HG03139 (cell line): ENCODE results near the gene PSMD3.

Experiments used
- ATAC-seq: cut with Tn5 transposase; IDR thresholded peaks from one replicate; pipeline ENCODE4 v1.9.1; 2021; ENCODE audit not compliant: unreplicated experiment

Gene PSMD3

DNA sequence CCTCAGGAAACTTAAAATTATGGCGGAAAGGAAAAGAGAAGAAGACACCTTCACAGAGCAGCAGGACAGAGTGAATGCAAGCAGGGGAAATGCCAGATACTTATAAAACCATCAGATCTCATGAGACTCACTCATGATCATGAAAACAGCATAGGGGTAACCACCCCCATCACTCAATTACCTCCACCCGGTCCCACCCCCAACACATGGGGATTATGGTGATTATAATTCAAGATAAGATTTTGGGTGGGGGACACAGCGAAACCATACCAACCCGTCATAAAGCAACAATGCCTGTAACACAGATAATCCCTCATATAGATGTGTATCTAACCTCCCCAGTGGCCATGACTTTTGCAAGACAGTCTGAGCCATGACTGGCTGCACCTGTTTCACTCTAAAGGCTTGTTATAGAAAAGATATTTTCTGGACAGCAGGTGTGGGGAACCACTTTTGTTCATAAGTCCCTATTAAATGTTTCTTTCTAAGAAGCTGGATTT, 24.8 kb upstream of the PSMD3 start:
- no peak for ATAC-seq

DNA sequence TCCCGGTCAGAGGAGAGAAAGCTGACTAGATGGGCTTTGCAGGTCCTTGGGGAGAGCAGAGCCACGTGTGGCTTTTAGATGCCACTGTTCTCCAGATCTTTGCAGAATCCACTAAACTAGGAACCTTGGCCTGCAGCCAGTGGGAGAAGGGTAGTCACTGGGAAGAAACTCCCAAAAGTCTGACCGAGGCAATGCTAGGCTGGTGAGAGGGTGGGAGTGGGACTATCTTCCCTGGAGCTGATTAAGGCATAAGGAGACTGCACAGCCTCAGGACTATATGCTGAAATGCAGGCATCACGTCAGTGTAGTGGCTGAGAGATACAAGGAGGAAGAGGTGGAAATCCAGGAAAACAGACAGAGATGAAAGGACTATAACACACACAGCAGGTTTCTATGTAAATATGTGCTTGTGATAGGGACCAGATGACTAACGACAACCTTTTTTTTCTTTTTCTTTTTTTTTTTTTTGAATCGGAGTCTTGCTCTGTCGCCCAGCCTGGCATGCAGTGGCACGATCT, 20.0 kb upstream of the PSMD3 start:
- no peak for ATAC-seq

DNA sequence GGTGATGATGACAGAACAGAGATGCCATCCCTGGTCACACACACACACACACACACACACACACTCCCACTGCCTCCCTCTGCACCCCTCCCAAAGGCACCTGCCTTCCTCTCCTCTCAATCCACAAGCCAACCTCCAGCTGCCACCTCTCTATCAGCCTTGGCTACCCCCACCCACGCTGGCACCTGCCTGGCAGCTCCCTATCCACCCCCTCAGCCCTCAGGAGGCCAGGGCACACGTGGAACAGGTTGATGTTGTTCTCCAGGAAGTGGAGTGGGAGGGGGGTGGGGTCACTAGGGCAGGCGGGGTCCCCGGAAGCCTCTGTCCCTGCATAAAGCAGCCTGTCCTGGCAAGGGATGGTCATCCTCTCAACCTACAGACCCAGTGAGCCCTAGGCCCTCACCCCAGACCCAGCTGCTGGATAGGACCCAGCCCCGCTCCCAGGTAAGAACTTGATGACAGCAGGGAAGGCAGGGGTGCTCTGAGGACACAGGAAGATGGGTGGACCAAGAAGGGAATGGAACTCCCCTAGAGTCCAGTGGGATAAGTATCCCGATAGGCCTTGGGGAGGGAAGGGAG, 17.9 kb upstream of the PSMD3 start, which contains the start of gene GSDMA:
Gene GSDMA (plus strand): TSS at position 363 of the 579 bp plus-strand sequence. CDS start 2,684 bp downstream, outside the sequence.
- no peak for ATAC-seq

DNA sequence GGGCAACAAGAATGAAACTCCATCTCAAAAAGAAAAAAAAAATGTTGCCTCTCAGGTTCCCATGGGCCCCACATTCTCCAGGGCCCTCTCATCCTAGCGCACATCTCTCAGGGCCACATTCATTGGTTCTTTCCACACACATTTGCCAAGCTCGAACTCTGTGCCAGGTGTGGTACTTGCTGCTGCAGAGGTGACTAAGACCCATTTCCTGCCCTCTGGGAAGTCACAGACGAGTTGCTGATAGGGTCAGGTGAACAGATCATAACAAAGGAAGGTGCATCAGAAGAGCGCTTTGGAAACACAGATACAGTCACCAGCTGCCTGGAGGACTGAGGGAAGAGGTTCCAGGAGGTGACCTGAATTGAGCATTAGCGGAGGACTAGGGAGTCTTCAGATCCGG, 16.8 kb upstream of the PSMD3 start:
- no peak for ATAC-seq

DNA sequence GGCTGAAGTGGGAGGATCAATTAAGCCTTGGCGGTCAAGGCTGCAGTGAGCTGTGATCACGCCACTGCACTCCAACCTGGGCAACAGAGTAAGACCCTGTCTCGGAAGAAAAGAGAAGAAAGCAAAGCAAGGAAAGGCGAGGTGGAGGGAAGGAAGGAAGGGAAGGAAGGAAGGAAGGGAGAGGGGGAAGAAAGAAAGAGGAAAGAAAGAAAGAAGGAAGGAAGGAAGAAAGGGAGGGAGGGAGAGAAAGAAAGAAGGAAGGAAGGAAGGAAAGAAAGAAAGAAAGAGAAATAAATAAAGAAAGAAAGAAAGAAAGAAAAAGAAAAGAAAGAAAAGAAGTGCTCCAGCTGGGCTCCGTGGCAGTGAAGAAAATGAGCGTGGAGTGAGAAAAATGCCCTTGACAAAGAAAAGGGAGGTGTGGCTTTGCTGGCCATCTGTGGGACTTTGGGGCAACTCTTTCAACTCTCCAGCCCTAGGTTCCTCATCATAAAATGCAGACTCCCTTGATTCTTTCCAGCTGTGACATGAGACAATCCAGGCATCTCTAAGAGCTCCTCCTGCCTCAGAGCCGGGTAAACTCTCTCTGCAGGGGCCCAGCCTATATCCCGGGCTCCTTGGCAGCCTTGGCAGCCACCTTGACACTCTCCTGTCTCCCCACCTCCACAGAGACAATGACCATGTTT, 15.4 kb upstream of the PSMD3 start:
- no peak for ATAC-seq

DNA sequence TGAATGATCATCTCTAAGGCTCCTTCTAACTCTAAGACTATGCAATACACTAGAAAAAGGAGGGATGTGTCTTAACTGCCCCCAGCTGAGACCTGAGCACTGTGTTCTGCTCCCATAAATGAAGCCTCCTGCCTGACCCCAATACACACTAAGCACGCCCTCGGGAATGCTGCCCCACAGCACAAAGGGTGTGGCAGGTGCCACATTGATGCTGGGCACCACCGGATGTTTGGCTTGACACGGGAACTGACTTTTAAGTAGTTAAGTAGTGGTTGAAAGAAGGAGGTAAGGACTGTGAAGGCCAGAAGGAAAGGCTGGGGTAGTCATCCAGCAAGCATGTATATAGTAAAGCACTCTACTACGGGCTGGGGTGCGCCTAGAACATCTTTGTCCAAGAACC, 13.8 kb upstream of the PSMD3 start:
- ATAC-seq: no peak

DNA sequence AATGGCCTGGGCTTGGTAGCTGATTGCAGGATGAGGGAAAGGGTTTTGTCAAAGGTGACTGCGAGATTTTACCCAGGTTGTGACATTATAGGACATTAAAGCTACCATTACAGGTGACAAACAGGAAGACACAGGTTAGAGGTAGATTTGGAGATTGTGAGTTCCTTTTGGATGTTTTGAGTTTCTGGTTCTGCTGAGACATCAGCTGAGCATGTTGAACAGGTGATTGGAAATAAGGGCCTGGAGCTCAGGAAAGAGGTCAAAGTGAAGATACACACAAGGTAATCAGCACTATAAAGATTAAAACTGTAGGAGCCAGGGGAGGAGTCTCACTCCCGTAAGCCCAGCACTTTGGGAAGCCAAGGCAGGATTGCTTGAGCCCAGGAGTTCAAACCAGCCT, 11.8 kb upstream of the PSMD3 start:
- no peak for ATAC-seq

DNA sequence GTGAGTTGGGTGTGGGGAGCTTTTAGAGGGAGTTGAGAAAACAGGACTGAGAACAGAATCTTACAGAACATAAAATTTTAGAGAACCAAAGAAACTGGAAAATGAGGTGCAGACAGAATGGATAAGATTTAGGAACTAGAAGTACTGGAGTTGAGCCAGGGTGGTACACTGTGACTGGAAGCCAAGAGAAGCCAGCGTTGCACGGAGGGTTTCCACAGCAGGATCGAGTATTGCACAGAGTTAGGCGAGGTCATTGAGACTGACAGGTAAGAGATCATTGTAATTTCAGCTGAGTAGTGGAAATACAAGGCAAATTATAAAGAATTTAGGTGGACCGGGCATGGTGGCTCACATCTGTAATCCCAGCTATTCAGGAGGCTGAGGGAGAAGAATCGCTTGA, 11.2 kb upstream of the PSMD3 start:
- no peak for ATAC-seq

DNA sequence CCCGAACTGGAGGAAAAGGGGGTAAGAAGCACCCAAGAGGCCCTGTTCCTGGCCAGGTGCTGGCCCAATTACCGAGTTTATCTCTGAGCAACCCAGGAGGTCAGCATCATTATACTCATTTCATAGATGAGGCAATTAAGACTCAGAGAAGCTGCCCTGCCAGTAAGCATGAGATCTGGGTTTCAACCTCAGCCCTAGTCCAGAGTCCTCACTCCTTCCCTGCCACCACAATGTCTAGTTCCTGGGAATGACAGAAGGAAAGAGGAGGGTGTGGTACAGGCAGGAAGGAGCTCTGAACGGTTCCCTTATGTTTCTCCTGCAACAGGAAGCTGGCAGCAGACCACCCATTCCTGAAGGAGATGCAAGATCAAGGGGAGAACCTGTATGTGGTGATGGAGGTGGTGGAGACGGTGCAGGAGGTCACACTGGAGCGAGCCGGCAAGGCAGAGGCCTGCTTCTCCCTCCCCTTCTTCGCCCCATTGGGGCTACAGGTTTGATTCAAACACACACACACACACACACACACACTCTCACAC, 10.4 kb upstream of the PSMD3 start:
- ATAC-seq: no peak

DNA sequence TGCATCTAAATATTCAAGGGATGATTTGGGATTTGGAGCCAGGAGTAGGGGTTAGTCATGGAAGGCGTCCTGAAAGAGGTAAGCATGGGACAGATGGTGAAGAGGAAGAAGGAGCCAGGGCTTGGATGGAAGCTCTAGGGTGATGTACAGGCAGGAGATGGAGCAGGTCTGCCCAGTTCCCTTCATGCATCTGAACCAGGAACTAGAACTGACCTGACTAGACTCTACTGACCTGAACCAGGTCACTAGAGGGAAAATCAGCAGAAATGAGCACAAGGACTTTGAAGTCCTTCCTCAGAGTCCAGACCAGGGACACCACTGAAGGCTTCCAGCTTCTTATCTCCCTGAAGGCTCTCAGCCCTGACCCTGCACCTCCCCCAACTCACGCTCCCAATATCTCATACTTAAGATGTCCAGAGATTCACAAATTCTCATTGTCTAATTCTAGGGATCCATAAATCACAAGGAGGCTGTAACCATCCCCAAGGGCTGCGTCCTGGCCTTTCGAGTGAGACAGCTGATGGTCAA, 9.5 kb upstream of the PSMD3 start:
- no peak for ATAC-seq

DNA sequence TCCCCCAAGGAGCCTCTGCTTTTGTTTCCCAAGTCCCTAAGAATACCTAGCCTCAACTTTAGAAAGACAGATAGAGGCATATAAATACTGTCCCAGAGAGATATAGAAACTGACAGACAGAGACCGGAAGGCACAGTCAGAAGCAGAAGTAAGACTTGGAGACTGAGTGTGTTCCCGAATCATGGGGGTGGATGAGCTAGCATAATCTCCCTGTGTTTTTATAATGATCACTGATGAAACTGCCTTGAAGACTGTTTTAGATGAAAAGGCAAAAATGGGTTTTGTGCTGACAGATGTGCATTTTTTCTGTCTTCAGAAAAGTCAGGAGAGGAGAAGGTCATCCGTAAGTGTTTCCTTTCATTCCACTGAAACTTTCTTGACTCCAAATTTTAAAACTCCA, 8.3 kb upstream of the PSMD3 start:
- no peak for ATAC-seq

DNA sequence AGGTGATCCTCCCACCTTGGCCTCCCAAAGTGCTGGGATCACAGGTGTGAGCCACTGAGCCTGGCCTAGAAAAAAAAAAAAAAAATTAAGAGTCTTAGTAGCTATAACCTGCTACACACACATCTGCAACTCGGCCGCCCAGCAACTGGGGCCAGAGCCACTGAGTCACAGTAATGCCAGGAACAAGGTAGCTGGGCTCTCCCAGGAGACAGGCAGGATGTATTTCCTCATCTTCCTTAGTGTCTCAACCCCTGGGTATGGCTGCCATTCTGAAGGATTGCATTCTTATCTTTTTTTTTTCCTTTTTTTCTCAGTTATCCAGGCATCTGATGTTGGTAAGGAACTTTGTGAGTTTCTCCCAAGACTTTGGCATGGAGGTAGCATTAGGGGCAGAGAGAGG, 7.1 kb upstream of the PSMD3 start:
- ATAC-seq: no peak

DNA sequence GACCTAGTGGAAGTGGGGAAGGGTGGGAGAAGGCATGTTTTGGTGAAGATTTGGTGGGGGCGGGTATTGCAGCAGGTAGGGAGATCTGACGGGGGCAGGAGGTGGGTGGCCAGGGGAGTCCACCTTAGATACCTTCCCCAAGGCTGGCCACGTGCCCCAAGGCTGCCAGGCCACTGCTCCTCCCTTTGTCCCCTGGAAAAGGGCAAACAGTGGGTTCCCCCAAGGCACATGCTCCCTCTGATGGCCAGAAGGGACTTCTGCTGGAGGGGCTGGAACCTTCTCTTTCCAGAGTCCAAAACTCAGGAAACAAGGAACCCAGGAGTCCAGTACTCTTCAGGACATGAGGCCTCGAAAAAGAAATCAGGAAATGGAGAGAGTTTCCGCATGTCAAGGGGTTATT, 6.2 kb upstream of the PSMD3 start:
- ATAC-seq: no peak

DNA sequence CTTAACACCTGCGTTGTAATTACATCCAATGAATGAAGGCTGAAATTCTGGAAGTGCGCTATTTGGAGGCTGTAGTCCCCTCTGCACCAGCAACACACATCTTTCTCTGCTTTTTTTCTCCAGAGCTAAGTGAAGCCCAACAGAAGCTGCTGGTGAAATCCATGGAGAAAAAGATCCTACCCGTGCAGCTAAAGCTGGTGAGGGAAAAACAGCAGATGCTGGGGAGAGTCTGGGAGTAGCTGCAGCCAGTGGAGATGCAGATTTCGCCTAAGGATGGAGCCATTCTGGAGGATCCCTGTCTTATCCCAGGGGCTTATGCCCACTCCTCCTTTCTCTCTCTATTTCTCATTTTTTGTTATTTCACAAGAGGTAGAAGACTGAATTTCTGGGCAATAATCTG, 4.8 kb upstream of the PSMD3 start:
- no peak for ATAC-seq

DNA sequence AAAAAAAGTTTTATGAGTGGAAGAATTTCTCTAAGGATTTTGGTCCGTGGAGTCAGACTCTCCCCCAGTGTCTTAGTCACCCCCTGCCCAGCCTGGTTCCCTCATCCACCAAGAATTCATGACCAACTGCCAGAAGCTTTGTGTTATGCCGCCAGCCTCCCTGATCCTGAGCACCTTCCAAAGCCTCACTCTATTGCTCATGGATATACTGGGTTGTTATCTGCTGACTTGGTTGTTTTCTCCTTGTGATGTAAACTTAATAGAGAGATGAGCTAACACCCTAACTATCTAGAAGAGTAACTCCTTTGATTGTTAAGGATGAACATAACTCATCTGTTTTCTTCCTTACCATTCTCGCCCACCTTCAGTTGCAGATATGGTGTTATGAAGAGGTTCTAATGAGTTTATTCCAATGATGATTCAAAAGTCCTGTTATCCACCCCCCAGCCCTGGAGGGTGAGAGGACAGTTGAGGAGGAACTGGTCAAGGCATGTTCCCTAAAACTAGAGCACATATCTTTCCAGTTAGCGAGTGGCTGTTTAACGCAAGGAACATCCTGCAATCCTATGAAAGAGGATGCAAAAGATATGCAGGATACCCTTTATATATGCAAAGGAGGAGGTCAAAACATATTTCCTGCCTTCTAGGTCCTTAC, 1.5 kb upstream of the PSMD3 start:
- no peak for ATAC-seq

DNA sequence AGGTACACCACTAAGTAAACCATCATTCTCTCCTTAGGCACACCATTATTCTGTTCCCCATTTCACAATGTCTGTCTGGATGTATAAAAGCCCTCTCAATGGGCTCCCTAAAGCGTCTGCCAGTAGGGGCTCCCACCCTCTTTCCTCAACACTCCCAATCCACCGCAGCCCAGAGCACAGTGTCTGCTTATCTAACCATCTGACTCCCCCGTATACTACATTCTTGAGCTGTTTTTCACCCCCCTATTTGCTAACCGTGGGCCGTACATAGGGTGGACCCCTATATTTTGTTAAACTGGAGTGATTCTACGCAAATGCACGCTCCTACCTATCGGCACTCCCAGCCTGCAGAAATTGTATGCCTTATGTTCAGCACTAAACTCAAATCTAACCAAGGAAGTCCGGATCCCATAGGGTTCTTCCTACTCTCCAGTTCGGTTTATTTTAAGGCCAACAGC, 685 bp upstream of the PSMD3 start:
- ATAC-seq: no peak

DNA sequence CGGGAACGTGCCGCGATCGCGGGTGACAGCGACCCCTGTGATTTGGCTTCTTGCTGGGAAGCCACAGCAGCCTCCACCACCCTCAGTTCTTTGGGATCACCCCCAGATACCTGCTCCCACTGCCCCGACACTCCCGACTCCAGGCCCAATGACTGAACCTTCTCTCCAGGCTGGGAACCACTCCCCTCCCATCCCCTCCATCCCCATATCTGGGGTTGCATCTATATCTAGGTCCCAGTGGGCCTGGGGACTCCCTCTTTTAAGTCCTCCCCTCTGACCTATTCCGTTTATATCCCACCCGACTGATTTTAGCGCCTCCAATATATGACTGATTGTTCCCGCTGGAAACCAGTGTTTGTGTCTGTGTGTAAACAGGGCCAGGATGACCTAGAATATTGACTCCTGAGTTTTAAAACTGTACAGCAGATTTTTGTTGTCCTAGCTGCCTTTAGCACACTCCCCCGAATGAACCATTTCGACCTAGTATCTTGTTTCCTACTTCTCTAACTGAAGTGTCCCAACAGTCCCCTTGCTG, 667 bp downstream of the PSMD3 start:
- no peak for ATAC-seq

DNA sequence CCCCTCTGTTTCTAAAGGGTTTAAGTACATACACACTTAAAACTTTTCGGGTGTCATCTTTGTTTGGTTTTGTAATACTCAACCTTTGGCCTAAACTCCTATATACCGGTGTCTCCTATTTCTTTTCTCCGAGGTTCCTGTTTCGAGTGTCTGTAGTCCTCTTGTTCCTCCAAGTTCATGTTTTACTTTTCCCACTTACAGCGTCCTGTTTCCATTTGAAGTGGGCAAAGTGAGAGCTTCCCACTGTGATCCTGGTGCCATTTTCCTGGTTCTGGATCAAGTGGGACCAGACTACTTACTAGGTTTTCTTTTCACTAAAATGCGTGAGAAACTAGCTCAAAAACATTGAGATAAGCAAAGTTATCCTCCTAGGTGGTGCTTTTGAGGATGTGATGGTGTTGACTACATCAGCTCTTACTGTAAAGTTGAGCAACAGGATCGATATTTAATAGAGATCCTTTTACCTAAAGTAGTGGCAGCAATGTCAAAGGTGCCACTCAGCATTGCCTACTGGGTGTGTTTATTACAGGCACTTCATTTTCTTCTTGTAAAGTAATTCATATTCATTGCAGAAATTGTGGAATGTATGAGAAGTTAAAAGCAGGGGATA, 1.3 kb downstream of the PSMD3 start:
- ATAC-seq: no peak

DNA sequence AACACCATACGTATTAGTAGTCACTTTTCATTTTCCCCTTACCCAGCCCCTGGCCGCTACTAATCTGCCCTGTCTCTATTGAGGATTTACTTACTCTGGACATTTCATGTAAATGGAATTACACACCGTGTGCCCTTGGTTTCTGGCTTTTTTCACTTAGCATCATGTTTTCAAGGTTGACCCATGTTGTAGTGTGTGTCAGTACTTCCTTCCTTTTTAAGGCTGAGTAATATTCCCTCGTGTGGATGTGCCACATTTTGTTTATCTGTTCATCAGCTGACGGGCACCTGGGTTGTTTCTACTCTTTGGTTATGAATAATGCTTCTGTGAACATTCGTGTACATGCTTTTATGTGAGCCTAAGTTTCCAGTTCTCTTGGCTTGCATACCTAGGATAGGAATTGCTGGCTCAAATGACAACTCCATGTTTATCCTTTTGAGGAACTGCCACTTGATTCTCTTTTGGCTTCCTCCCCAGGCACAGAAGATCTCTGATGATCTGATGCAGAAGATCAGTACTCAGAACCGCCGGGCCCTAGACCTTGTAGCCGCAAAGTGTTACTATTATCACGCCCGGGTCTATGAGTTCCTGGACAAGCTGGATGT, 7.7 kb downstream of the PSMD3 start:
- ATAC-seq: no peak

DNA sequence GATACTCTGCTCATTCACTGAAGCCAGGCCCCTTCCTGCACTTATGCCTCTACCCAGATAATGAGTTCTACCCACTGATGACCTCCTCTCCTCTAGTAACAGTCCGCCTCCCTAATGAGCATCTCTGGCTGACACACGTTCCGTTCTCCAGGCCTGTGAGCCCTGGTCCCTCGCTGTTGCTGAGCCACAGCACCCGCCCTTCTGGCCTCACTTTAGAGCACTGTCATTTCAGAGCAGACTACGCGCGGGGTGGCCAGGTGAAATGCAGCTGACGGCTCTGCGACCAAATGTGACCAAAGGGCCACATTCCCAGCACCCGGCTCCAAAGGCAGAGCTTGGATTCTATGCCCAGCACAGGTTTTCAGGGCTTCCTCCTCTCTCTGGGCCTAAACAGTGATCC, 13.8 kb downstream of the PSMD3 start:
- no peak for ATAC-seq
